Erythroblast (primary cell): Measurements from ENCODE around the gene ZBTB7C.
"Not testable (repeated sequence)": the region's sequence is repeated elsewhere in the genome, so short reads cannot be mapped to it uniquely, and the experiment has no call there.

ENCODE experiments used
- DNase-seq, 2 experiments: peaks; one replicate each; lab custom pipeline; 2025; lab: John Stamatoyannopoulos, UW
- GATA1 ChIP-seq: IDR thresholded peaks from 2 replicates; pipeline ENCODE4 v1.6.1; 2011; ENCODE audit warnings: low read depth, mild to moderate bottlenecking, control low read depth, low read length, moderate library complexity
- POLR2A ChIP-seq: IDR thresholded peaks from 2 replicates; pipeline ENCODE4 v1.6.1; 2011; ENCODE audit warnings: mild to moderate bottlenecking, low read length

ZBTB7C gene

GRCh38 chr18:48408727-48409590, at the start of gene ZBTB7C:
ZBTB7C (minus strand) TSS chr18:48409383.
- TF ChIP-seq POLR2A: no peak
- no peak for TF ChIP-seq GATA1
- peak; percentile 38 to 47 for DNase-seq

- TF ChIP-seq POLR2A (no peak), GATA1 (no peak)
- no peak for DNase-seq
Measured at GRCh38 chr18:48456838-48457237, 47.7 kb upstream of the ZBTB7C start.

- no peak for DNase-seq
- no peak for TF ChIP-seq POLR2A
- TF ChIP-seq GATA1: no peak
Measured at GRCh38 chr18:48455555-48456478, 46.6 kb upstream of the ZBTB7C start.

- DNase-seq: no peak
Measured at GRCh38 chr18:48454261-48454757, 45.1 kb upstream of the ZBTB7C start.

GRCh38 chr18:48453330-48454066, 44.3 kb upstream of the ZBTB7C start:
- no peak for TF ChIP-seq POLR2A
- no peak for TF ChIP-seq GATA1

More at GRCh38 chr18:48454261-48454757, 45.1 kb upstream of the ZBTB7C start:
- TF ChIP-seq POLR2A: no peak
- TF ChIP-seq GATA1: no peak

GRCh38 chr18:48452861-48453323, 43.7 kb upstream of the ZBTB7C start:
- no peak for TF ChIP-seq GATA1
- TF ChIP-seq POLR2A: no peak
- DNase-seq: no peak

More at GRCh38 chr18:48453330-48454066, 44.3 kb upstream of the ZBTB7C start:
- no peak for DNase-seq

GRCh38 chr18:48450685-48451084, 41.5 kb upstream of the ZBTB7C start:
- no peak for DNase-seq
- TF ChIP-seq POLR2A (no peak), GATA1 (no peak)

- TF ChIP-seq POLR2A (no peak), GATA1 (no peak)
- peak; percentile 59 to 73 for DNase-seq
Measured at GRCh38 chr18:48446582-48447225, 37.5 kb upstream of the ZBTB7C start.

GRCh38 chr18:48445540-48445939, 36.4 kb upstream of the ZBTB7C start:
- TF ChIP-seq POLR2A (no peak), GATA1 (no peak)
- DNase-seq: peak; percentile 72 to 85

- TF ChIP-seq POLR2A (no peak), GATA1 (no peak)
- no peak for DNase-seq
Measured at GRCh38 chr18:48442761-48443160, 33.6 kb upstream of the ZBTB7C start.

GRCh38 chr18:48441405-48441881, 32.3 kb upstream of the ZBTB7C start:
- no peak for TF ChIP-seq GATA1
- no peak for TF ChIP-seq POLR2A
- DNase-seq: no peak

- no peak for DNase-seq
- TF ChIP-seq GATA1 (no peak), POLR2A (no peak)
Measured at GRCh38 chr18:48440924-48441323, 31.7 kb upstream of the ZBTB7C start.

- TF ChIP-seq POLR2A (no peak), GATA1 (no peak)
- DNase-seq: no peak
Measured at GRCh38 chr18:48436907-48437306, 27.7 kb upstream of the ZBTB7C start.

- DNase-seq: not testable (repeated sequence)
Measured at GRCh38 chr18:48434382-48434781, 25.2 kb upstream of the ZBTB7C start.
